HG02571 (cell line): ENCODE measurements around the gene KRTAP29-1.
"Not testable (repeated sequence)": the region's sequence is repeated elsewhere in the genome, so short reads cannot be mapped to it uniquely, and the experiment has no call there.

ENCODE experiments used
- ATAC-seq: cut with Tn5 transposase; IDR thresholded peaks from one replicate; pipeline ENCODE4 v1.9.1; 2021; ENCODE audit warnings: mild to moderate bottlenecking, moderate library complexity; ENCODE audit not compliant: unreplicated experiment

KRTAP29-1 gene

GRCh38 chr17:41301204-41301790 is 1.4 kb downstream of the KRTAP29-1 start:
- ATAC-seq, result no peak

DNA sequence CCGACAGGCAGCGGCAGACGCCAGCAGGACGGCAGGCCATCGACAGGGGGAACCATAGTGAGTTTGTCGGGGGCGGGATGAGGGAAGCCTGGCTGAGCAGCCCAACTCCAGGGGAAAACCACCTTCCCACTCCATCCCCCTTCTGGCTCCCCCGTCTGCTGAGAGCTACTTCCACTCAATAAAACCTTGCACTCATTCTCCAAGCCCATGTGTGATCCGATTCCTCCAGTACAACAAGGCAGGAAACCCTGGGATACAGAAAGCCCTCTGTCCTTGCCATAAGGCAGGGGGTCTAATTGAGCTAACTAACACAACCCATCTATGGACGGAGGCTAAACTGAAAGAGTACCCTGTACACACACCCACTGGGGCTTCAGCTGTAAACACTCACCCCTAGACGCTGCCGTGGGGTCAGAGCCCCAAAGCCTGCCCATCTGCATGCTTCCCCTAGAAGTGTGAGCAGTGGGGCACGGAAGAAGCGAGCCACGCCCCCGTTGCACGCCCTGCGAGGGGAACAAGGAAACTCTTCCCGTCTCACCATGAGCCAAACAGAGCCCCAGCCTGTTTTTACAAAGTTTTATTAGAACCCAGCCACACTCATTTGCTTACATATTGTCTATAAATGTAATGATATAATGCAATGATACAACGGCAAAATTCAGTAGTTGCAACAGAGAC is 4.1 kb downstream of the KRTAP29-1 start:
- ATAC-seq, result no peak

DNA sequence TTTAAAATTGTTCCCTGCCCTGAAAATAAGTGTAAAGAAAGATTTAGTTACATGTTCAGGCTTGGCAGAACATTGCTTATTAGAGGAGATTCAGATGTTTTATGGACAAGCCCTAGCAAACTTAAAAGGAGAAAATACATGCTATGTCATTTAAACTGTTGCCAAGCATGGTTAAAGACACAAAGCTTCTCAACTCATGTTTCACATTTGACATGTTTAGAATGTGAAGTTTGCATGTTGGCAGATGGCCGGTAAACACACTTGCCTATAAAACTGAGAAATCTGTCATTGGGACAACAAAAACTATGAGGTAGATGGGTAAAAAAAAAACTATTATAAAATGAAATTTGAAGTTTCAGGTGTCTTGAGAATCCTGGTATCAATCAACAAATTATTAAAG is 5.8 kb downstream of the KRTAP29-1 start:
- no peak for ATAC-seq

- ATAC-seq, result no peak
Measured at GRCh38 chr17:41294016-41294415, 8.6 kb downstream of the KRTAP29-1 start.

- no peak for ATAC-seq
Measured at GRCh38 chr17:41287050-41287449, 15.6 kb downstream of the KRTAP29-1 start.

- no peak for ATAC-seq
Measured at GRCh38 chr17:41284546-41284945, 18.1 kb downstream of the KRTAP29-1 start.

GRCh38 chr17:41284043-41284442 is 18.6 kb downstream of the KRTAP29-1 start:
- no peak for ATAC-seq

GRCh38 chr17:41278176-41278955 is 24.3 kb downstream of the KRTAP29-1 start:
- no peak for ATAC-seq

GRCh38 chr17:41275648-41276190 is 26.9 kb downstream of the KRTAP29-1 start, which contains the start of gene KRTAP9-7:
KRTAP9-7 (plus strand) TSS chr17:41275698; CDS start chr17:41275698, 0 bp downstream.
- ATAC-seq, result not testable (repeated sequence)

DNA sequence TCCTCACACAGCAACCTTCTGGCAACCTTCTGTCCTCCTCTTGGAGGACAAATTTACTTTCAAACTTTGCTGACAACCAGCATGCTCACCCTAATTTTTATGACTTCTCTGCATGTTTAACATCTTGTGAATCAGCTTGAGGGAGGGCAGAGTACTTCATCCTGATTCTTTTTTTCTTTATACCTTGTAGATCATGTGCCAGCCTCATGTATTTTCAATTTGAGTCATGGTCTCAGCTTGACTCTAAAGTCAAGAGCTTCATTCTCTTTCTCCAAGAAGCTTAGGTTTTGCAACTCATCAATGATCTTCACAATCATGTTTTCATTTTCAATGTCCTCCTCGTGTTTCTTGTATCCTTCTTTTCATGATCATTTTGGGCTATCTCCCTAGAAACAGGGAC is 30.8 kb downstream of the KRTAP29-1 start:
- no peak for ATAC-seq

DNA sequence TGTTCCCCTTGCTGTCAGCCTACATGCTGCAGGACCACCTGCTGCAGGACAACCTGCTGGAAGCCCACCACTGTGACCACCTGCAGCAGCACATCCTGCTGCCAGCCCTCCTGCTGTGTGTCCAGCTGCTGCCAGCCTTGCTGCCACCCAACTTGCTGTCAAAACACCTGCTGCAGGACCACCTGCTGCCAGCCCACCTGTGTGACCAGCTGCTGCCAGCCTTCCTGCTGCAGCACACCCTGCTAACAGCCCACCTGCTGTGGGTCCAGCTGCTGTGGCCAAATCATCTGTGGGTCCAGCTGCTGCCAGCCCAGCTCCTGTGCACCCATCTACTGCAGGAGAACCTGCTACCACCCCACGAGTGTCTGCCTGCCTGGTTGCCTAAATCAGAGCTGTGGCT is 31.3 kb downstream of the KRTAP29-1 start:
- not testable (repeated sequence) for ATAC-seq

DNA sequence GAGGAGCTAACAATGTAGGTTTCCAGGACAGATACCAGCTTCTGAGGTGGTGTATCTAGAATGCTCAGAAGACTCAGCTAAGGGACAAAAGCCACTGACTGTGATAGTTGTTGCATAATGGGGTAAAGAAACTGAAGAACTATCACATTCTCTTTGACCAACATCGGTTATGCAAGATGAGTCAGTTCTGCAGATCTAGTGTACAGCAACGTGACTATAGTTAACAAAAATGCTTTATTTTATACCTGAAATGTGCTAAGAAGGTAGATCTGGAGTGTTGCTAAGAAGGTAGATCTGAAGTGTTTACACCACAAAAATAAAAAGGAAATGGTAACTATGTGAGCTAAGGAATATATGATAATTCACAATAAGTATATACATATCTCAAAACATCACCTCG is 34.9 kb downstream of the KRTAP29-1 start:
- no peak for ATAC-seq

- ATAC-seq, result no peak
Measured at GRCh38 chr17:41265078-41265477, 37.6 kb downstream of the KRTAP29-1 start, which contains the start of gene KRTAP9-6. KRTAP9-6 (plus strand) TSS chr17:41265378; CDS start chr17:41265378, 0 bp downstream.

DNA sequence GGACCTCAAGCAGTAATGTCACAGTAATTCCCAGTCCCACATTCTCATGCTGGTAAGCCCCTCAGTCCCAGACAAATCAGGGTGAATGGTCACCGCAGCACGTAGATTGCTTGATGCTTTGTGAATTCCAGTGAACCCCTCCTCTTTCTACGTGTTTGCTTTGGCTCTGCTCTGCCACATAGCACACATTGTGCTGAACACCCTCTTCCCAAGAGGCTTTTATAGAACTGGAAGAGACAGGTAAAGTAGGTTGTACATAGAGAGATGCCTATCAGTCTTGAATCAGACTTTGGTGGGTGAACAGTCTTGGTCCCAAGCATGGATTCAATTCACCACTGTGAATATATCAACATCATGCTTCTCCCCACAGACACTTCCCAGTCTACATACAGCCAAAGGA is 38.1 kb downstream of the KRTAP29-1 start:
- no peak for ATAC-seq

GRCh38 chr17:41263212-41263611 is 39.4 kb downstream of the KRTAP29-1 start:
- no peak for ATAC-seq

DNA sequence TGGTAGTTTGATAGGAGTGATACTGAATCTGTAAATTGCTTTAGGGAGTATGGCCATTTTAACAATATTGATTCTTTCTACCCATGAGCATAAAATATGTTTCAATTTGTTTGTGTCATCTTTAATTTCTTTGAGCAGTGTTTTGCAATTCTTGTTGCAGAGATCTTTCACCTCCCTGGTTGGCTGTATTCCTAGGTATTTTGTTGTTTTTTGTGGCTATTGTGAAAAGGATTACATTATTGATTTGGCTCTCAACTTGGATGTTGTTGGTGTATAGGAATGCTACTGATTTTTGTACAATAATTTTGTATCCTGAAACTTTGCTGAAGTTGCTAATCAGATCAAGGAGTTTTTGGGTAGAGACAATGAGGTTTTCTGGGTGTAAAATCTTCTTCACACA is 44.2 kb downstream of the KRTAP29-1 start:
- ATAC-seq, result no peak

DNA sequence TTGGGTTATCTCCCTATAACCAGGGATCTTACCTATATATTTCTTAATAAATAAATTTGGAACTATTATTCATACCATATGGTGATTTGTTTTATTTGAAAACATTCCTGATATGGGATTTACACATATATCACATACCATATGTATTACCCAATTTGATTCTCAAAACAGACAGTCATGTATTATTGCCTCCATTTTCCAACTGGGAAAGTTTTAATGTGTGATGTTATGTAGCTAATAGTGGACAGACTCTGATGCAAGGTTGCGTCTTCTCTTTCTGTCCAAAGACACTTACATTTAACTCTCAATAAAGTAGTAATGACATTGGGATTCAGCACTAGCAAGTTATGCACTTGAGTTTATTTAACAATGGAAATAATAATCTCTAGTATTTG is 46.4 kb downstream of the KRTAP29-1 start:
- ATAC-seq, result no peak

GRCh38 chr17:41255381-41256290 is 47.0 kb downstream of the KRTAP29-1 start, which contains the start of gene KRTAP9-9:
KRTAP9-9 (plus strand) TSS chr17:41255384.
- not testable (repeated sequence) for ATAC-seq

- ATAC-seq, result no peak
Measured at GRCh38 chr17:41254861-41255260, 47.8 kb downstream of the KRTAP29-1 start.
